ENCODE measurements around the gene DPYD. TPM values are rescaled to one million over a fixed set of nuclear protein-coding genes. Genes with fewer than 3 reads are reported as not detected.

DPYD gene
- total RNA-seq, 1 donor from 2014 or later: 5.9 TPM

- Mint-ChIP-seq H3K9me3 (no peaks in the 10 kb centered on the region), H3K4me3 (no peak overlapping the region), H3K36me3 (ENCODE audit: low read depth) (no peaks in the 10 kb centered on the region), H3K27ac (ENCODE audit: unreplicated experiment) (no peak overlapping the region), H3K4me1 (no peaks in the 10 kb centered on the region), H3K27me3 (ENCODE audit: low read depth) (no peaks in the 10 kb centered on the region)
- DNase-seq (ENCODE audit: low read depth, low spot score): no peak
- TF ChIP-seq CTCF (conservative IDR thresholded peaks at IDR 0.05): no peak
These were observed 662.2 kb downstream of the DPYD start for GRCh38 chr1:97258597-97258996.

- H3K27ac Mint-ChIP-seq (ENCODE audit: unreplicated experiment): no peak overlapping the region
- DNase-seq (ENCODE audit: low read depth, low spot score): no peak
- H3K4me3 Mint-ChIP-seq: no peak overlapping the region
- H3K9me3 Mint-ChIP-seq: no peaks in the 10 kb centered on the region
- H3K4me1 Mint-ChIP-seq: no peaks in the 10 kb centered on the region
- no peak for TF ChIP-seq CTCF (conservative IDR thresholded peaks at IDR 0.05)
- H3K27me3 Mint-ChIP-seq (ENCODE audit: low read depth): no peaks in the 10 kb centered on the region
- no peaks in the 10 kb centered on the region for H3K36me3 Mint-ChIP-seq (ENCODE audit: low read depth)
These were observed 665.9 kb downstream of the DPYD start for GRCh38 chr1:97254731-97255463.

GRCh38 chr1:97252925-97253324 is 667.9 kb downstream of the DPYD start:
- Mint-ChIP-seq H3K27me3 (ENCODE audit: low read depth) (no peaks in the 10 kb centered on the region), H3K36me3 (ENCODE audit: low read depth) (peaks cover 6% of the 10 kb centered on the region), H3K9me3 (peaks cover 3% of the 10 kb centered on the region), H3K4me1 (no peaks in the 10 kb centered on the region), H3K4me3 (no peak overlapping the region), H3K27ac (ENCODE audit: unreplicated experiment) (no peak overlapping the region)
- no peak for TF ChIP-seq CTCF (conservative IDR thresholded peaks at IDR 0.05)
- DNase-seq (ENCODE audit: low read depth, low spot score): no peak

- Mint-ChIP-seq H3K36me3 (ENCODE audit: low read depth) (peaks cover 6% of the 10 kb centered on the region), H3K9me3 (peaks cover 3% of the 10 kb centered on the region), H3K27ac (ENCODE audit: unreplicated experiment) (no peak overlapping the region), H3K4me1 (no peaks in the 10 kb centered on the region), H3K4me3 (no peak overlapping the region), H3K27me3 (ENCODE audit: low read depth) (no peaks in the 10 kb centered on the region)
- TF ChIP-seq CTCF (conservative IDR thresholded peaks at IDR 0.05): no peak
- no peak for DNase-seq (ENCODE audit: low read depth, low spot score)
These were observed 668.8 kb downstream of the DPYD start for GRCh38 chr1:97252076-97252475.

- H3K4me3 Mint-ChIP-seq: no peak overlapping the region
- TF ChIP-seq CTCF (conservative IDR thresholded peaks at IDR 0.05): no peak
These were observed 673.6 kb downstream of the DPYD start for GRCh38 chr1:97247196-97247595.

More at GRCh38 chr1:97247196-97247595, 673.6 kb downstream of the DPYD start:
- peaks cover 3% of the 10 kb centered on the region for H3K9me3 Mint-ChIP-seq
- no peaks in the 10 kb centered on the region for H3K4me1 Mint-ChIP-seq
- no peak overlapping the region for H3K27ac Mint-ChIP-seq (ENCODE audit: unreplicated experiment)
- peaks cover 6% of the 10 kb centered on the region for H3K36me3 Mint-ChIP-seq (ENCODE audit: low read depth)
- H3K27me3 Mint-ChIP-seq (ENCODE audit: low read depth): no peaks in the 10 kb centered on the region
- no peak for DNase-seq (ENCODE audit: low read depth, low spot score)
